HG03064 (cell line): ENCODE measurements around the gene CLDN3.

ENCODE experiments used
- ATAC-seq: cut with Tn5 transposase; IDR thresholded peaks from one replicate; pipeline ENCODE4 v1.9.1; 2021; ENCODE audit warnings: low read depth; ENCODE audit not compliant: unreplicated experiment

CLDN3 gene

DNA sequence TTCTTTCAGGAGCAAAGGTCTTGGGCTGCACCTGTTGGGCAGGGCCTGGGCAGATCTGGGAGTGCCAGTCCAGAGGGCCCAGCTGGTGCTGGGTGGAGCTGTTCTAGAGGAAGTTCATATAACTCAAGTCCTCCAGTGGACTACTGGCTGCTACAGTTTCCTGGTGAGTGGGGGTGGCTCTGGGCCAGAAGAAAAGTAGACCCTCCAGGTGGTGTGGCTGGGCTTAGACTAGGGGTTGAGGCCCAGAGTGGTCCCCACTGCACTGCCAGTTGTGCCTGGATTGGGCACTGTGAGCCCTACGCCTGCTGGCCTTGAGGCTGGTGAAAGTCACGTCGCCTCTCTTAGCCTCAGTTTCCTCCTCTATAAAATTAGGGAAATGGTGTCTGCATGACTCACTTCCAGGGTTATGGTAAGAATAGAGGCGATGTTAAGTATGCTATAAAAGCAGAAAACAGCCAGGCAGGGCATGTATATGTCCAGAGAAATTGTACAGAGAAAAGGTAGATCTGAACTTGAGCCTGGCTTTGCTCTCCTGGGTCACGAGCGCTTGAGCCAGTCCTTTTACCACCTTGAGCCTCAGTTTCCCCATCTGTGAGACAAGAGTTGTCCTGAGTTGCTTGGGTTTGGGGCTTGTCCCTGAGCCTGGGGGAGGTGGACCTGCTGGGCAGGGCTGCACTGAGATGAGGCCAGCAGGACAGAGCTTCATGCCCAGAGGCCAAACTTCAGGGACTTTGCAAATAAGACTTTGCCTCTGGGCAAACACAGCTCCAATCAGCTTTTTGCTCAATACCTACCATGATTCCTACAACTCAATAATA, 3.8 kb upstream of the CLDN3 start:
- ATAC-seq, result no peak

DNA sequence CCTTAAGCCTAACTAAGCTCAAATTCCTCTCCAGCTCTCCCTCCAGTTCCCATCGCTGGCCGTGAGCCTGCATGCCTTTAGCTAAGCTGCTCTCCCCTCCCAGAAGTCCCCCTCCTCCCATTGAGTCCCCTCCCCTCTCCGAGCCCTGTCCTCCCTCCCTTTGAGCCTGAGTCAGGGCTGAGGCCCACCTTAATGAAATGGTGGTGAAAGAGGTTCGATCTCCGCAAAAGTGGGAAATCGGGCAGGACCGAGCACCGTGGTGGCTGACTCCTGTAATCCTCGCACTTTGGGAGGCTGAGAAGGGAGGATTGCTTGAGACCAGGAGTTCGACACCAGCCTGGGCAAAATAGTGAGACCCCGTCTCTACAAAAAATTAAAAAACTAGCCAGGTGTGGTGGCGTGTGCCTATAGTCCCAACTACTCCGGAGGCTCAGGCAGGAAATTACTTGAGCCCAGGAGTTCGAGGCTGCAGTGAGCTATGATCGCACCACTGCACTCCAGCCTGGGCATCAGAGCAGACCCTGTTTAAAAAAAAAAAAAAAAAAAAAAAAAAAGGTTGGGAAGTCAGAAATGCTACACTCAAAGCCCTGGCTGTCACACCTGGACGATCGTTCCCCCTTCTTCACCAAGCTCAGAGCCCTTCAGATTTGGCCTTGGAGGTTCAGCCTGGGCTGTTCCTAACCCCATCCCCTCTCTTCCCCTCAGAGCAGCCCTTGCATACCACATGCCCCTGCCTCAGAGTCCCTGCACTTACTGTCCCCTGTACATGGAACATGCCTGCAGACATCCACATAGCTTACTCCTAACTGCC, 995 bp upstream of the CLDN3 start:
- no peak for ATAC-seq

DNA sequence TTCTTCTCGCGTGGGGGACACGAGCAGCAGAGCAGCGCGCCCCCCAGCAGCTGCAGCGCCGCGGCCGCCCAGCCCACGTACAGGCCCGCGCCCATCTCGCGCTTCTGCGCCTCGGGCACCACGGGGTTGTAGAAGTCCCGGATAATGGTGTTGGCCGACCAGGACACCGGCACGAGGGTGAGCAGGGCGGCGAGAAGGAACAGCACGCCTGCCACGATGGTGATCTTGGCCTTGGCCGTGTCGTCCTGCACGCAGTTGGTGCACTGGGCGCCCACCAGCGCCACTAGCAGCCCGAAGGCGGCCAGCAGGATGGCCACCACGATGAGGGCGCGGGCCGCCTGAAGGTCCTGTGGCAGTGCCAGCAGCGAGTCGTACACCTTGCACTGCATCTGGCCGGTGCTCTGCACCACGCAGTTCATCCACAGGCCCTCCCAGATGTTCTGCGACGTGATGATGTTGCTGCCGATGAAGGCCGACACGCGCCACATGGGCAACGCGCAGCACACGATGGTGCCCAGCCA, 529 bp downstream of the CLDN3 start:
- no peak for ATAC-seq

DNA sequence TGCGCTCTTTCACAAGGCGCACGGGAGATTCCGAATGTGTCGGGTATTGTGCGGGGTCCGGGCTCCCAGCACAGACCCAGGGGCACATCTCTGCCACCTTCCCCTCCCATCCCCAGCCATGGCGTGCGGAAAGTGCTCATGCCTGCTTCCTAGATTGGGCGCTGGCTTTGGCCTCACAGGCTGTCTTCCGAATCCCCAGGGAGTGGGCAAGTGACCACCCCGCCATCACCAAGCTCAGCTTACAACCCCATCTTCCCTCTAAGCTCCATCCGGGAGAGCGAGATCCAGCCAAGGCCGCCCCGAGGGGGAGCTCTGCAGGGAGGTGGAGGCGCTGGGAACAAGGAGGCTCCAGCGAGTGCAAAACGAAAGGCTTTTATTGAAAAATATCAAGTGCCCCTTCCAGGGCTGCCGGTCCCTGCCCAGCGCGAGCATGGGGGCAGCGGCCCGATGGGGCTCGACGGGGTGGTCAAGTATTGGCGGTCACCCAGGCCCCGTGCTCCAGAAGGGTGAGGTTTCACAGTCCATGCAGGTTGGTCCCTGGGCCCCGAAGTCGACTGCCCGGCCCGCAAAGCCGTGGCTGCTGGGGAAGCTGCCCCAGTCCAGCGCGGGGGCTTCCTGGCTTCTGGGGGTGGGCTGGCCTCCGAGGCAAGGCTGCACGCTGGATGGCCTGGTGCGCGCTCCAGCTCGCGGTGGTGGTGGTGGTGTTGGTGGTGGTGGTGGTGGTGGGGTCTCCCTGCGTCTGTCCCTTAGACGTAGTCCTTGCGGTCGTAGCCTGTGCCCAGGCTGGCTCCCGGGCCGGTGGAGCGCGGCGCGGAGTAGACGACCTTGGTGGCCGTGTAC, 1.2 kb downstream of the CLDN3 start:
- no peak for ATAC-seq

DNA sequence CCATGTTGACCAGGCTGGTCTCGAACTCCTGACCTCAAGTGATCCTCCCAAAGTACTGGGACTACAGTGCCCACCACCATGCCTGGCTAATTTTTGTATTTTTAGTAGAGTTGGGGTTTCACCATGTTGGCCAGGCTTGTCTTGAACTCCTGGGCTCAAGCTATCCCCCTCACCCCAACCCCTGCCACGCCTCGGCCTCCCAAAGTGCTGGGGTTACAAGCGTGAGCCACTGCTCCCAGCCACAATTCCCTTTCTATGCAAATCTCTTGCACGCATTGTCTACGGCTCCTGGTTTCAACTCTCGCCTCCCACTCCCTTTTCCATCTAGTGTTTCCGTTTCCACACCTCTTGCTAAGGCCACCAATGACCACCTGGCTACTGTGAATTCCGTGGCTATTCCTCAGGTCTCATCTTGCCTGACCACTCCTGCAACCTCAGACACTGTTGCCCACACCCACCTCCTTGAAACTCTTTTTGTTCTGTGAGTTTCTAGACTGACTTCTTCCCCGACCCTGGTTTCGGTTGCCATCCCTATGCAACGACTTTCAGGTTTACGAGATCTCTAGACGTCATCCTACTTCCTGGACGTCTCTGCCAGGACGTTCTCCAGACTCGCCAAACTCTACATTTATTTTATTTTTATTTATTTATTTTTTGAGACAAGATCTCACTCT, 3.4 kb downstream of the CLDN3 start:
- no peak for ATAC-seq

DNA sequence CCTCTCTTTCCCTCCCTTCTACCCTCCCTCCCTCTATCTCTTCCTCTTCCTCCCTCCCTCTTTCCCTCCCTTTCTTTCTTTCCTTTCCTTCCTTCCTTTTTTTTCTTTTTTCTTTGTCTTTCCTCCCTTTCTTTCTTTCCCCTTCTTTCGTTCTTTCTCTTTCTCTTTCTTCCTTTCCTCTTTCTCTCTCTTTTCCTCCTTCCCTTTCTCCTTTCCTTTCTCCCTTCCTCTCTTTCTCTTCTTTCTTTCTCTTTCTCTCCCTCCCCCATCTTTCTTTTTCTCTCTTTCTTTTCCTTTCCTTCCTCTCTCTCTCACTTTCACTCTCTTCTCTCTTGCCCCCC, 7.4 kb downstream of the CLDN3 start:
- ATAC-seq, result no peak

DNA sequence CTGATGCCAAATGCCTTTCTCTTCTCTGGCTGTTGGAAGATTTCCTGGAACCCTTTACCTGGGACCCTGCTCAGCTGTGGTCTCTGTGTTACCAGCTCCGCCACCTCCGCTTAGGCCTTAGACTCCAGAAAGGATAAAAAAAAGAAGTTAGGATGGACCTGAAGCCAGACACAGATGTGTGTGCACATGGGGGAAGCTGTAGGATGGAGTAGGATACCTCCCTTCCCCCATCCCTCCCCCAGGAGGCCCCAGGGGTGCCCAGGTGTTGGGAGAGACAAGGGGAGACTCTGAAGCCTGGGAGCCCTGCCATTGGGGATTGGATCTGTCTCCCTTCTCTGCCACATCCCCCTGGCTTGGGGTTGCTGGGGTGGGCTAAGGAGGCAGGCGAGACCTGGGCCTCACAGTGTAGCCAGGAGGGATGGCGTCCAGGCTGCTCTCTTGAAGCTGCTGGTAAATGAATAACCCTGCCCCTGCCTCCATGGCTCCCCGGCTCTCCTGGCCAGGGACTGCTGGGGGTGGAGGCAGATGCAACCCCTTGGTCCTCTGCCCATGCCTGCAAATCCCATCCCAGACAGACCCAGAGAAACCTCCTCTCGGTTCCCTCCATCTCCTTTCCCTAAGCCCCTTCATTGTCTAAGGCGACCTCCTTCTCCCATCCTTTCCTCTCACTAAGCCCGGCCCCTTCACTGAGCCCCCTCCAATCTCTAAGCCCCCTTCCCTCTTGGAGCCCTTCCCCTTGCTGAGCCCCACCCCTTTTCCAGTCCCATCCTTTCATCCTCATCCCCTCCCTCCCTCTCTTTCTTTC, 8.0 kb downstream of the CLDN3 start:
- no peak for ATAC-seq

DNA sequence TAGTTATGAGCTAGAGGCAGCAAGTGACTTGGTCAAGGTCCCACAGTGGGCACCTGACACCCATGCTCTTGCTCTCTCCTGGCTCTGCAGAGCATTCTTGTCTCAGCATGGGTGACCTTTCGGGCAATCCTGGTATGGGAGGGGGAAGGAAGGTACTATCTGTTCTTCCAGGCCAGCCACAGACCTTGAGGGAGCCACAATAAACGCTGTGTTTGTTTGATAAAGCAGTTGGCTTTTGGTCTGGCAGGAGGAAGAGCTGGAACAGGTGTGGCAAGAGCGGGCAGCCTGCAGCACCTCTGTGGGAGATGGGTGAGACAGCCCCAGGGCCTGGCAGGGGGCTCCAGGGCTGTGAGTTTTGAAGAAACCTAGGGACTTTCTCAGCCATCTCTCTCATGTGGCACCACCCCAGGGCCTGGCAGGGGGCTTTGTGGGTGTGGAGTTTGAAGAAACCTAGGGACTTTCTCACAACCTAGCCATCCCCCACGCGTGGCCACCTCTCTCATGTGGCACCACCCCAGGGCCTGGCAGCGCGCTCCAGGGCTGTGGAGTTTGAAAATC, 11.4 kb downstream of the CLDN3 start:
- ATAC-seq, result no peak

DNA sequence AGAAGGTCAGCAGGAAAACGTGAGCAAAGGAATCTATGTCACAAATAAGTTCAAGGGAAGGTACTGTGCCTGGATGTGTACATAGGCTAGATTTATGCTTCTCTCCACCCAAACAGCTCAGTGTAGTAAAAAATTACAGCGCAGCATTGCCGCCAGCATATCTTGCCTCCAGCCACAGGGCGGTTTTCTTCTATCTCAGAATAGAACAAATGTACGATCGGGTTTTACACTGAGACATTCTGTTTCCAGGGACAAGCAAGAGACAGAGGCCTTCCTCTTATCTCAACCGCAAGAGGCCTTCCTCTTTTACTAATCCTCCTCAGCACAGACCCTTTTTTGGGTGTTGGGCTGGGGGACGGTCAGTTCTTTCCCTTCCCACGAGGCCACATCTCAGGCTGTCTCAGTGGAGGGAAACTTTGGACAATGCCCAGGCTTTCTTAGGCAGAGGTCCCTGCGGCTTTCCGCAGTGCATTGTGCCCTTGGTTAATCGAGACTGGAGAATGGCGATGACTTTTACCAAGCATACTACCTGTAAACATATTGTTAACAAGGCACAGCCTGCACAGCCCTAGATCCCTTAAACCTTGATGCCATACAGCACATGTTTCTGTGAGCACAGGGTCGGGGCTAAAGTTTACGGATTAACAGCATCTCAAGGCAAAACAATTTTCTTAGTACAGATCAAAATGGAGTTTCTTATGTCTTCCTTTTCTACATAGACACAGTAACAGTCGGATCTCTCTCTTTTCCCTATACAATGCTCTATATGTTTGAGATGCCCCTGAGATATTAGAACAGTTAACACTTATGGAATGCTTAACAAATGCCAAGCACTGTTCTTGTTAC, 19.9 kb downstream of the CLDN3 start:
- no peak for ATAC-seq

DNA sequence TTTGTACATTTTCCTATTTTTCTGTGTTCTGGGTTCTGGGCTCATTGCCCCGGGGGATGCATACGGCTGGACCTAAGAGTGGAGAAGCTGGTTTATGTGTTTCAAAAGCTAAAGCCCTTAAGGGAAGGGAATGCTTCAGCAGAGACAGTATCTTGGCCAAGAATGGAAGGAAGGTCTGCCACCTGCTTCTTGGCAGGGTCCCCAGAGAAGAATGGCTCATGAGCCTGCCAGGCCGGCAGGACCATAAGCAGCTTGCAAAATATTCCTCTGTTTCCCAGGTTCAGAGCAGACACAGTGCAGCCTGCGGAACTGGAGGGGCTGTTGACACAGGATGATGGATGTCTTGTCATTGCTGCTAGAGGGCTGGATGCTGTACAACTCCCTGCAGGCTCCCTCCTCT, 23.7 kb downstream of the CLDN3 start:
- ATAC-seq, result no peak

DNA sequence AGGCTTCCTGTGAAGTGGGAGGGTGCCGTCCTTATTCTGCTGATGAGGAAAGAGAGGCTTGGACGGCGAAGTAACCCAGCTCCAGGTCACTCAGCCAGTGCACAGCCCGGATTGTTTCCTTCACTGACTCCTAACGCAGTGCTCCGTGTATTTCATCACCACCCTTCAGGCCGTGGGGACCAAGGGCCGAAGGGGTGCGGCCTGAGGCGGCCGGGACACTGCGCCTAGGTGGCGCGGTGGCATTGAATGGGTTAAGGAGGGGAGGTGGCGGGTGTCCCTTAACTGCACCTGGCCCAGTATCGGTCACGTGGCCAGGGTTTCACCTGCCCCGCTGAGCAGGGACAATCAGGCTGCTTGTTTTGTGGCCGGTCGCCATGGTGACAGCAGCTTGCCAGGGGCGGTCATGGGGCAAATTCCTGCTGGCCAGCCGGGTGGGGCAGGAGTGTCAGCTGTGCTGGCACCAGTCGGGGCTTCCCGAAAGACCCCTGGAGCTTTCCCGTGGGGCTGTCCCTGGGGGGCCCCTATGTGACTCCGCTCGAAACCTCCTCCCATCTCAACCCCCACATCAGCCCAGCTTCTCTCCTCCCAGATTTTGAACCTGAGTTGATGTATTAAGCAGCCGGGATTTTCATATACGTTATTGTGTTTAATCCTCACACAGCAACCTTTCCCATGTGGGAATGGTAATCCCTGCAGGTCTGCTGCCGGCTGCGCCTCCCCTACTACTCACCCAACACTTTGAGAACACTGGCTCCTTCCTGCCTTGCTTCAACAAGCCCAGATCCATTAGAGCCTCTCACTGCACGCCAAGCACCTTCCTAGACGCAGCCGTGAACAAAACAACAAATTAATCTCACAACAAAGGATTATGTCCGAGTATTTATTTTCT, 27.1 kb downstream of the CLDN3 start:
- ATAC-seq, result no peak

DNA sequence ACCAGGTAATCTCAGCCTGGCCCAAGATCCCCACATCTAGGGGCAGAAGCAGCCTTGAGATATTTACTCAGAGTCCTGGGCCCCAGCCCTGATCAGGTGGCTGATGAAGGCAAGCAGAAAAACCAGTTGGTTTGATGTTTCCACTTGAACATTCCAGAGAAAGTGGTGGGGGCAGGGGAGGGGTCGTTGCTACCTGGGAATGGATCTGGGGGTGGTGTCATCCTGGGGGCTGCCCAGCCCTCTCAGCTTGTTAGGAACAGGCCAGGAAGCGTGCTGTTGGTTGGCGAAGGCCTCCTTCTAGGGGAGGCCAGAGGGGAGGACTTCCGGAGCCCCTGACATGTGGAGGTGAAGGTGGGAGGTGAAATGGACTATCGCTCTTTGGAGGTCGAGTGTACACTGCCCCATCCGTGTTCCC, 27.7 kb downstream of the CLDN3 start:
- ATAC-seq, result no peak

DNA sequence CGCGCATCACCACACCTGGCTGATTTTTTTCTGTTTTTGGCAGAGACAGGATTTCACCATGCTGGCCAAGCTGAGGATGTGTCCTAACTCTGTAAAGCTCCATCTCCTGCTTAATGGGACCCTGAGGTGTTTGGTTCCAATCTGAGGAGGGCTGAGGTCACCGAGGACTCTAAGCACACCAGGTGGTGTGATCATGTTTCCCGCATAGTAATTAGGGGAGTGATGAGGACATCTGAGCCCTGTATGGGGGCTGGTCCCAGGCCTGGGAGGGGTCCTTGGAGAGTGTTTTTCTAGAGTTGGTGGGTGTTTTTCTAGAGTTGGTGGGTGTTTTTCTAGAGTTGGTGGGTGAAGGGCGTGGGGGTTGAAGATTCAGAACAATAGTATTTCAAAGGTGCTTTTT, 28.5 kb downstream of the CLDN3 start:
- no peak for ATAC-seq

DNA sequence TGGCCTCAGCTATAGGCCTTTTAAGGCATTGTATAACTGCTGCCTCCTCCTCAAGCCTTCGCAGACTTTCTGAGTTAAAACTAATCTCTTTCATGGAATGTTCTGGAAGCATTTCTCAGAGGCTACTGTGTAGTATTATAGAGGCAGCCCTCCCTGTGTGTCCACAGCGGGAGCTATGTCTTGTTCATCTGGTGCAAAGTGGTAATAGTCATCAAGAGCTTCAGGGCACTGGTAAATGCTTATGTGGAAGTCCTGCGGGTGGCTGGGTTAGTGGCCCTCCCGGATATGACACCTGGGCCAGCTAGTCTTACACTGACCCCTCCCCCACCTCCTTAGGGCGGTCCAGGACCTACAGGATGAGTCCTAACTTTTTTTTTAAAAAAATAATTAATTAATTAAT, 29.3 kb downstream of the CLDN3 start:
- ATAC-seq, result no peak

DNA sequence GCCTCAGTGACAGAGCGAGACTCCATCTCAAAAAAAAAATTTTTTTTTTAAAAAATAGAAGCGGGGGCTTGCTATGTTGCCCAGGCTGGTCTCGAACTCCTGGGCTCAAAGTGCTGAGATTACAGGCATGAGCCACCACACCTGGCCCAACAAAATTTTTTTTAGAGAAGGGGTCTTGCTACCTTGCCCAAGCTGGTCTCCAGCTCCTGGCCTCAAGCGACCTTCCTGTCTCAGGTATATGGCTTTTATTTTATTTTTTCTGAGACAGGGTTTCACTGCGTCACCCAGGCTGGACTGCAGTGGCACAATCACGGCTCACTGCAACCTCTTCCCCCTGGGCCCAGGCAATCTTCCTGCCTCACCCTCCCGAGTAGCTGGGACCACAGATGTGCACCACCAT, 29.9 kb downstream of the CLDN3 start:
- no peak for ATAC-seq

DNA sequence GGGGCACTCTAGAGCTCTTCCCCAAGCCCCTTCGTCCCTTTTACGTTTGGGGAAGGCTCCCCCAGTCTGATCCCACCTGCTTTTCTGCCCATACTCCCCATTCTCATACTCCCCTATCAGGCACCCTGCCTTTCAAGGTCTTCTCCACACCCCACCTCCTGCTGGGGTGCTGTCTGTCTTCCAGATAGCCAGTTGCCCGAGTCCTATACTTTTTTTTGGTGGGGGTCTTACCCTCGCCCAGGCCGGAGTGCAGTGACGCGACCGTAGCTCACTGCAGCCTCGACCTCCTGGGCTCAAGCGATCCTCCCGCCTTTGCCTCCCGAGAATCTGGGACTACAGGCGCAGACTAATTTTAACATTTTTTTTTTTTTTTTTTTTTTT, 30.7 kb downstream of the CLDN3 start:
- ATAC-seq, result no peak

DNA sequence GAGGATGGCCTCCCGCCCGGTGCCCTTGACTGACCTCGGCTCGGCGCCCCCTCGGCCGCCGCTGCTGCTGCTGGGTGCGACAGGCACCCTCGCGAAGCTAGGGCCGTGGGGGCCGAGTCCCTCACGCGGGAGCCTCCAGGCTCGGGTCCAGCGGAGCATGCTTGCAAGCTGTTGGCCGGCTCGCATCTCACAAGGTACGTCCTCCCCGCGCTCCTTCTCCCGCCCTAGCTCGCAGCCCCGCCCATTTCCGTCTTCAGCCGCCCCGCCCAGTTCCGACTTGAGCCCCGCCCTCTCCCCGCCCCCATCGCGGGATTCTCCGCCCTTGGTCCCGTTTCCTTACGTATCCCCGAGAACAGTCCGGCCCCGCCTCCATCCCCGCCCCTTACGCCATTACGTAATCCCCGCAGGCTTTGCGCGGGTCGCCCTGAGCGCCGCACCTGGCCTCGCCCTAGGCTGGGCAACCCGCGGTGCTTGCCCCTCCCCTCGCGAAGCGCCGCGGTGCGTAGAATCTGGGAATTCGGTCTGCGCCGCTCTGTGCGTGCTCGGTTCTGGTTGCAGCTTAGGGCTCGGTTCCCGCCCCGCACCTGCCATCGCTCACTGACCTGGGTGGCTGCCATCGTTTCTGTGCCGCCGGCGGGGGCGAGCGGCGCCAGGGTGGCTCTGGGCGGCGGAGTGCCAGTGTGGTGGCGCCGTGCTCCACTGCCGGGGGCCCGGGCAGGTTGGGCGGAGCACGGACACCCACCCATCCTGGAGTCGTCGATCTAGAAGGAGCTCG, 31.3 kb downstream of the CLDN3 start, which contains the start of gene ABHD11:
ABHD11 (minus strand) TSS at position 191 of the 775 bp plus-strand sequence; CDS start at position 159, 32 bp downstream.
- ATAC-seq, result peak; percentile 78
